ENCODE results near the gene ALG12. TPM values are rescaled to one million over a fixed set of nuclear protein-coding genes. Genes with fewer than 3 reads are reported as not detected.

ALG12 gene
- total RNA-seq: 10 to 100 TPM in 1 of 4 donors, 1 to 10 TPM in 3; 5.9 to 13.9 (median 9.2) TPM

GRCh38 chr22:49917974-49918910 is at the start of gene ALG12, which contains the start of gene CRELD2:
ALG12 (minus strand) TSS chr22:49918438; CDS start chr22:49913765, 4,673 bp downstream.
CRELD2 (plus strand) TSS chr22:49918634; CDS start chr22:49918770, 136 bp downstream.
- no peak for TF ChIP-seq CTCF (IDR thresholded peaks at IDR 0.05; ENCODE audit: low read depth)

GRCh38 chr22:49967706-49968208 is 49.5 kb upstream of the ALG12 start:
- TF ChIP-seq CTCF (IDR thresholded peaks at IDR 0.05; ENCODE audit: low read depth): no peak

GRCh38 chr22:49966774-49967705 is 48.8 kb upstream of the ALG12 start:
- TF ChIP-seq CTCF (IDR thresholded peaks at IDR 0.05; ENCODE audit: low read depth): no peak

- no peak for TF ChIP-seq CTCF (IDR thresholded peaks at IDR 0.05; ENCODE audit: low read depth)
Measured at GRCh38 chr22:49966041-49966773, 48.0 kb upstream of the ALG12 start.

GRCh38 chr22:49965091-49966040 is 47.1 kb upstream of the ALG12 start:
- TF ChIP-seq CTCF (IDR thresholded peaks at IDR 0.05; ENCODE audit: low read depth): no peak
